ENCODE data around the gene OSGIN1. TPM values are rescaled to one million over a fixed set of nuclear protein-coding genes. Genes with fewer than 3 reads are reported as not detected.

The OSGIN1 gene
- total RNA-seq, 2 experiments from 2014 or later: 2.1 to 2.6 TPM

DNA sequence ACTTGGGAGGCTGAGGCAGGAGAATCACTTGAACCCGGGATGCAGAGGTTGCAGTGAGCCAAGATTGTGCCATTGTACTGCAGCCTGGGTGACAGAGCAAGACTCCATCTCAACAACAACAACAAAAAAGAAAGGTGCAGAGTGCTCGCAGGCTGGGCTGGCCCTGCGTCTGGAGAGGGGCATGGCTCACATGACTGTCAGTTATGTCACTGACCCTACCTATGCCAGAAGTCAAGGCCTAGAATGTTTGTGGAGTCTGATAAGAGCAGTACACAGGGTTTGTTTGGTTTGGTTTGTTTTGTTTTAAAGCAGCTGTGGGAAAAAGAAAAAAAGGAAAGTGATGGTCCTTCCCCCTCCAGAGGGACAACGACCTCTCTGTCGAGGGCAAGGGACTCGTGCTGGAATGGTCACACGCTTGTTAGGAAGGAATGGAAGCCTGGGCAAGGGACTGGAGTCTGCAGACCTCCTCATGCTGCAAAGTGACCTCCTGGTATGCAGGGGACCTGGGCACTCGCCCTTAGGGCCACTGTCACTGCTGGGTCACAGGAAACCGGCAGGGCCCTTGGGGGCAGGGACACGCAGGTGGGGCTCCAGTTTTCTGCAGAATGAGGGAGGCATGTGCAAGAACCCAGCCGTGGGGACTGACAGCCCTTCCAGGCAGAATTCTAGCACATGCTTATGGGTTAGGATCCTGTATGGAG lies 10.1 kb upstream of the OSGIN1 start:
- Histone ChIP-seq H3K4me1 (ENCODE audit: insufficient read depth, low read length) (no peaks in the 10 kb centered on the region), H3K27ac (ENCODE audit: low read depth in 1 of 2, low read length in 2 of 2) (no peak overlapping the region), H3K36me3 (ENCODE audit: insufficient read depth, low read length) (no peaks in the 10 kb centered on the region), H3K9me3 (ENCODE audit: control insufficient read depth in 1 of 2, insufficient read depth in 1 of 2, low read length in 2 of 2) (no peaks in the 10 kb centered on the region), H3K27me3 (ENCODE audit: control insufficient read depth in 1 of 2, insufficient read depth in 2 of 2, low read length in 2 of 2) (no peaks in the 10 kb centered on the region), H3K4me3 (ENCODE audit: low read length) (no peak overlapping the region)
- Mint-ChIP-seq H3K27ac (no peak overlapping the region), H3K9me3 (no peaks in the 10 kb centered on the region), H3K36me3 (ENCODE audit: low read depth) (no peaks in the 10 kb centered on the region), H3K4me1 (ENCODE audit: low read depth) (peaks cover 4% of the 10 kb centered on the region), H3K4me3 (no peak overlapping the region), H3K27me3 (no peaks in the 10 kb centered on the region)
- intact Hi-C loops (cut with DNase I, micrococcal nuclease): no loop called here
- POLR2A ChIA-PET: no interaction called here
- ATAC-seq (ENCODE audit: poor library complexity) (no peak), DNase-seq (no peak)
- CTCF ChIA-PET: no interaction called here
- TF ChIP-seq, protein P1, sequence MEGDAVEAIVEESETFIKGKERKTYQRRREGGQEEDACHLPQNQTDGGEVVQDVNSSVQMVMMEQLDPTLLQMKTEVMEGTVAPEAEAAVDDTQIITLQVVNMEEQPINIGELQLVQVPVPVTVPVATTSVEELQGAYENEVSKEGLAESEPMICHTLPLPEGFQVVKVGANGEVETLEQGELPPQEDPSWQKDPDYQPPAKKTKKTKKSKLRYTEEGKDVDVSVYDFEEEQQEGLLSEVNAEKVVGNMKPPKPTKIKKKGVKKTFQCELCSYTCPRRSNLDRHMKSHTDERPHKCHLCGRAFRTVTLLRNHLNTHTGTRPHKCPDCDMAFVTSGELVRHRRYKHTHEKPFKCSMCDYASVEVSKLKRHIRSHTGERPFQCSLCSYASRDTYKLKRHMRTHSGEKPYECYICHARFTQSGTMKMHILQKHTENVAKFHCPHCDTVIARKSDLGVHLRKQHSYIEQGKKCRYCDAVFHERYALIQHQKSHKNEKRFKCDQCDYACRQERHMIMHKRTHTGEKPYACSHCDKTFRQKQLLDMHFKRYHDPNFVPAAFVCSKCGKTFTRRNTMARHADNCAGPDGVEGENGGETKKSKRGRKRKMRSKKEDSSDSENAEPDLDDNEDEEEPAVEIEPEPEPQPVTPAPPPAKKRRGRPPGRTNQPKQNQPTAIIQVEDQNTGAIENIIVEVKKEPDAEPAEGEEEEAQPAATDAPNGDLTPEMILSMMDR (IDR thresholded peaks at IDR 0.05): no peak

DNA sequence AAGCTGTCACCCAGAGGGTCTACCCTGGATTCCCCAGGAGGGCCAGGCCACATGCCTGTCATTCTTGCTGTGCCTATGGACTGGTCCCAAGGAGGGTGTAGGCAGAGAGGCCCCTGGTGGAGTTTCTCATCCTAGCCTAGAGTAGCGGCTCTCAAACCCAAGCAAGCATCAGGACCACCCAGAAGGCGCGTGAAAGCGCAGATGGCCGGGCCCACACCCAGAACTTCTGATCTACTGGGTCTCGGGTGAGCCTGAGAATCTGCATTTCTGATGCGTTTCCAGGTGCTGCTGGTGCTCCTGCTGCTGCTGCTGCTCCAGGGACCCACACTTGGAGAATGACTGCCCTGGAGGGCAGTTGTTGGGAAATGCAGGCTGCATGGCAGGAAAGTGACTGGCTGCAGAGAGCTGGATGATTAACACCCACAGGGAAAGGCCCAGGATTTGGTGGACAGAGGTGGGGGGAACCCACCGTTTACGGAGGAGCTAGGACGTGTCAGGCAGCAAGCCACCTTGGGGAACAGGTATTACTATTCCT lies 9.5 kb upstream of the OSGIN1 start:
- H3K4me3 Mint-ChIP-seq: no peak overlapping the region
- peaks cover 4% of the 10 kb centered on the region for H3K4me1 Mint-ChIP-seq (ENCODE audit: low read depth)
- no peaks in the 10 kb centered on the region for H3K27me3 Mint-ChIP-seq
- no peak for DNase-seq
- no peak overlapping the region for H3K27ac Mint-ChIP-seq
- TF ChIP-seq, protein P1 (IDR thresholded peaks at IDR 0.05): no peak
- no peaks in the 10 kb centered on the region for H3K36me3 Mint-ChIP-seq (ENCODE audit: low read depth)
- ChIA-PET POLR2A (no interaction called here), CTCF (no interaction called here)
- intact Hi-C loops (cut with DNase I, micrococcal nuclease): no loop called here
- Histone ChIP-seq H3K4me1 (ENCODE audit: insufficient read depth, low read length) (no peaks in the 10 kb centered on the region), H3K4me3 (ENCODE audit: low read length) (no peak overlapping the region), H3K27ac (ENCODE audit: low read depth in 1 of 2, low read length in 2 of 2) (no peak overlapping the region), H3K27me3 (ENCODE audit: control insufficient read depth in 1 of 2, insufficient read depth in 2 of 2, low read length in 2 of 2) (no peaks in the 10 kb centered on the region), H3K9me3 (ENCODE audit: control insufficient read depth in 1 of 2, insufficient read depth in 1 of 2, low read length in 2 of 2) (no peaks in the 10 kb centered on the region), H3K36me3 (ENCODE audit: insufficient read depth, low read length) (no peaks in the 10 kb centered on the region)
- no peak for ATAC-seq (ENCODE audit: poor library complexity)
- no peaks in the 10 kb centered on the region for H3K9me3 Mint-ChIP-seq

DNA sequence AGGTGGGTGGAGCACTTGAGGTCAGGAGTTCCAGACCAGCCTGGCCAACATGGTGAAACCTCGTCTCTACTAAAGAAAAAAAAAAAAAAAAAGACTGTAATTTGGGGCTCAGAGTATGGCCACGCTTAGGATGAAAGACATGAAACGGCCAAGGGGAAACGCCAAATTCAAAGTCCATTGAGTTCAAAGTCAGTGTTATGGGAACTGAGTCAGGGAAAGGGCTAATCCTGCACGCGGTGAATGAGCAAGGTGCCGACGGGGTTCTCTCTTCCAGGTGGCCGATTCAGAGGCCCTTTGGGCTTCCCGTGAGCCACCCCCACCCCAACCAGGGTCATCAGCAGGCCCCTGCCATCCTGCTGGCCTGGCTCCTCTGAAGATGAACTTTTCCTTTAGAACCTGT lies 7.5 kb upstream of the OSGIN1 start:
- POLR2A ChIA-PET: no interaction called here
- Mint-ChIP-seq H3K27me3 (no peaks in the 10 kb centered on the region), H3K4me3 (no peak overlapping the region), H3K27ac (no peak overlapping the region), H3K9me3 (no peaks in the 10 kb centered on the region), H3K36me3 (ENCODE audit: low read depth) (no peaks in the 10 kb centered on the region), H3K4me1 (ENCODE audit: low read depth) (no peaks in the 10 kb centered on the region)
- H3K27ac ChIP-seq (ENCODE audit: low read depth in 1 of 2, low read length in 2 of 2): no peak overlapping the region
- no peaks in the 10 kb centered on the region for H3K4me1 ChIP-seq (ENCODE audit: insufficient read depth, low read length)
- ATAC-seq (ENCODE audit: poor library complexity): no peak
- H3K4me3 ChIP-seq (ENCODE audit: low read length): no peak overlapping the region
- CTCF ChIA-PET: no interaction called here
- no peaks in the 10 kb centered on the region for H3K9me3 ChIP-seq (ENCODE audit: control insufficient read depth in 1 of 2, insufficient read depth in 1 of 2, low read length in 2 of 2)
- intact Hi-C loops (cut with DNase I, micrococcal nuclease): no loop called here
- H3K27me3 ChIP-seq (ENCODE audit: control insufficient read depth in 1 of 2, insufficient read depth in 2 of 2, low read length in 2 of 2): no peaks in the 10 kb centered on the region
- no peak for DNase-seq
- H3K36me3 ChIP-seq (ENCODE audit: insufficient read depth, low read length): no peaks in the 10 kb centered on the region
- TF ChIP-seq, protein P1 (IDR thresholded peaks at IDR 0.05): no peak
